GM23338 (cell line): ENCODE results near the gene FBXW11. TPM values are rescaled to one million over a fixed set of nuclear protein-coding genes. Genes with fewer than 3 reads are reported as not detected.

Experiments
- ATAC-seq: fragments of 200-7000 bp; cut with Tn5 transposase; 3 replicates; pipeline ENCODE4 v1.9.1; 2020
- DNase-seq: peaks from one replicate; pipeline ENCODE4 v3.0.0-alpha.2; 2015; ENCODE audit warnings: low spot score
- H2AFZ ChIP-seq: fragments of 200-600 bp; sonication (generic); 2 replicates; pipeline ENCODE4 v1.8.0; 2016; ENCODE audit warnings: antibody characterized with exemption, mild to moderate bottlenecking, moderate library complexity
- H3F3A ChIP-seq: fragments of 200-600 bp; sonication (generic); replicated peaks from 2 replicates; pipeline ENCODE4 v1.8.0; 2017; ENCODE audit warnings: antibody characterized with exemption, mixed run types, low read depth
- H3K27ac ChIP-seq: fragments of 200-600 bp; sonication (generic); 2 replicates; pipeline ENCODE4 v1.6.1; 2016; ENCODE audit warnings: low read depth
- H3K27me3 ChIP-seq: fragments of 200-600 bp; sonication (generic); 2 replicates; pipeline ENCODE4 v1.8.0; 2016; ENCODE audit warnings: mild to moderate bottlenecking, mixed run types, moderate library complexity; ENCODE audit not compliant: insufficient read depth
- H3K36me3 ChIP-seq: fragments of 200-600 bp; sonication (generic); 2 replicates; pipeline ENCODE4 v1.8.0; 2016; ENCODE audit warnings: mild to moderate bottlenecking; ENCODE audit not compliant: insufficient read depth
- H3K4me1 ChIP-seq: fragments of 200-600 bp; sonication (generic); 2 replicates; pipeline ENCODE4 v1.8.0; 2016; ENCODE audit warnings: mild to moderate bottlenecking, moderate library complexity; ENCODE audit not compliant: insufficient read depth
- H3K4me2 ChIP-seq: fragments of 200-600 bp; sonication (generic); 2 replicates; pipeline ENCODE4 v1.7.1; 2017; ENCODE audit warnings: mixed run types
- H3K4me3 ChIP-seq: fragments of 200-600 bp; sonication (generic); 2 replicates; pipeline ENCODE4 v1.6.1; 2016; ENCODE audit warnings: mixed run types
- H3K79me2 ChIP-seq: fragments of 200-600 bp; sonication (generic); replicated peaks from 2 replicates; pipeline ENCODE4 v1.8.0; 2017; ENCODE audit warnings: mild to moderate bottlenecking; ENCODE audit not compliant: insufficient read depth
- H3K9me2 ChIP-seq: fragments of 200-600 bp; sonication (generic); 2 replicates; pipeline ENCODE4 v1.8.0; 2017; ENCODE audit not compliant: insufficient read depth
- H4K20me1 ChIP-seq: fragments of 200-600 bp; sonication (generic); replicated peaks from 2 replicates; pipeline ENCODE4 v1.8.0; 2017; ENCODE audit warnings: mild to moderate bottlenecking; ENCODE audit not compliant: insufficient read depth
- H3K27ac Mint-ChIP-seq: 2 replicates; pipeline ENCODE4 v1.8.0; 2020; ENCODE audit warnings: inconsistent platforms, mild to moderate bottlenecking, moderate library complexity, mixed read lengths
- H3K27me3 Mint-ChIP-seq: 3 replicates; pipeline ENCODE4 v1.8.0; 2022; ENCODE audit warnings: low read depth, mild to moderate bottlenecking, moderate library complexity, mixed read lengths, inconsistent platforms; ENCODE audit not compliant: insufficient read depth, poor library complexity
- H3K36me3 Mint-ChIP-seq: 3 replicates; pipeline ENCODE4 v1.8.0; 2021; ENCODE audit warnings: low read depth, mild to moderate bottlenecking, inconsistent platforms, moderate library complexity, mixed read lengths
- H3K4me1 Mint-ChIP-seq: 3 replicates; pipeline ENCODE4 v1.8.0; 2020; ENCODE audit warnings: mild to moderate bottlenecking, inconsistent platforms, mixed read lengths
- H3K4me3 Mint-ChIP-seq: 3 replicates; pipeline ENCODE4 v1.8.0; 2021; ENCODE audit warnings: moderate library complexity, mild to moderate bottlenecking, inconsistent platforms, mixed read lengths
- H3K9me3 Mint-ChIP-seq: 3 replicates; pipeline ENCODE4 v1.8.0; 2020; ENCODE audit warnings: moderate library complexity, mild to moderate bottlenecking, inconsistent platforms, mixed read lengths
- CREB1 ChIP-seq: fragments of 250-450 bp; sonication (Bioruptor Pico); IDR thresholded peaks from 2 replicates; pipeline ENCODE4 v1.5.0; 2020; ENCODE audit warnings: low read depth, mild to moderate bottlenecking, moderate library complexity
- EZH2 ChIP-seq: fragments of 200-600 bp; sonication (generic); IDR thresholded peaks from one replicate; pipeline ENCODE4 v1.8.0; 2017; ENCODE audit warnings: antibody characterized with exemption, mild to moderate bottlenecking, low read depth; ENCODE audit not compliant: unreplicated experiment
- JUNB ChIP-seq: IDR thresholded peaks from one replicate; pipeline ENCODE4 v1.6.1; 2016; ENCODE audit warnings: antibody characterized with exemption; ENCODE audit not compliant: unreplicated experiment
- NANOG ChIP-seq: IDR thresholded peaks from 2 replicates; pipeline ENCODE4 v1.6.1; 2016; ENCODE audit warnings: antibody characterized with exemption, borderline replicate concordance
- POLR2AphosphoS5 ChIP-seq: IDR thresholded peaks from 2 replicates; pipeline ENCODE4 v1.6.1; 2016; ENCODE audit warnings: antibody characterized with exemption, low read depth
- STAT1 ChIP-seq: IDR thresholded peaks from one replicate; pipeline ENCODE4 v1.6.1; 2016; ENCODE audit warnings: antibody characterized with exemption; ENCODE audit not compliant: unreplicated experiment
- ZNF114 ChIP-seq: fragments of 250-450 bp; sonication (Bioruptor Pico); IDR thresholded peaks from 2 replicates; pipeline ENCODE4 v1.5.0; 2020; ENCODE audit warnings: mild to moderate bottlenecking, moderate library complexity
- ZNF331 ChIP-seq: fragments of 250-450 bp; sonication (Bioruptor Pico); IDR thresholded peaks from 2 replicates; pipeline ENCODE4 v1.5.0; 2020; ENCODE audit warnings: low read depth, mild to moderate bottlenecking, moderate library complexity
- polyA plus RNA-seq: library from polyadenylated mRNA; unstranded; fragments of >200 nt; fragmentation: Nextera tagmentation; extraction: Ambion mirVana; gene quantifications from 2 replicates; pipeline ENCODE4 v1.2.1, GENCODE V29; 2016
- total RNA-seq: library from RNA; depleted of rRNA; stranded (reverse); fragments of >200 nt; shearing (Covaris generic); gene quantifications from 2 replicates; pipeline ENCODE4 v1.2.3, GENCODE V29; 2014
- TF ChIP-seq, protein P1 (sequence below): IDR thresholded peaks from one replicate; pipeline ENCODE4 v1.6.1; 2018; ENCODE audit warnings: antibody characterized with exemption; ENCODE audit not compliant: unreplicated experiment
- TF ChIP-seq, protein P2 (sequence below): fragments of 250-450 bp; sonication (Bioruptor Pico); IDR thresholded peaks from 2 replicates; pipeline ENCODE4 v1.5.0; 2020; ENCODE audit warnings: mild to moderate bottlenecking, moderate library complexity
- TF ChIP-seq, protein P3 (sequence below): IDR thresholded peaks from 2 replicates; pipeline ENCODE4 v1.6.1; 2016; ENCODE audit warnings: antibody characterized with exemption

The FBXW11 gene
- total and polyA plus RNA-seq, 2 experiments from 2014 or later: 45.0 to 88.0 TPM

DNA sequence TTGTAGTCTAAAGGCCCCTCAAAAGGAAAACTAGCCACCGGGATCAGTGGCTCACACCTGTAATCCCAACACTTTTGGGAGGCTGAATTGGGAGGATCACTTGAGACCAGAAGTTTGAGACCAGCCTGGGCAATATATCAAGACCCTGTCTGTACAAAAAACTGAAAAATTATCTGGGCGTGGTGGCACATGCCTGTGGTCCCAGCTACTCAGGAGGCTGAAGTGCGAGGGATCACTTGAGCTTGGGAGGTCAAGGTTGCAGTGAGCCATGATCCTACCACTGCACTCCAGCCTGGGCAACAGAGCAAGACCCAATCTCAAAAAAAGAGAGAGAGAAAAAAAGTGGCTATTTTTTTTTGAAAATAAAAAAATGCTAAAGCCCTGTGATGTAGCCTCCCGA is 55.2 kb downstream of the FBXW11 start:
- Mint-ChIP-seq H3K27ac (no peak overlapping the region), H3K9me3 (no peaks in the 10 kb centered on the region), H3K4me3 (no peak overlapping the region), H3K4me1 (peaks cover 40% of the 10 kb centered on the region), H3K36me3 (0 out of 3 replicates have a peak, but pooled peaks cover 3% of the 10 kb centered on the region), H3K27me3 (peaks cover 6% of the 10 kb centered on the region)
- TF ChIP-seq NANOG (no peak), EZH2 (no peak), ZNF114 (CRISPR knock-in tag) (no peak), STAT1 (no peak), ZNF331 (CRISPR knock-in tag) (no peak), POLR2AphosphoS5 (no peak), CREB1 (no peak), JUNB (no peak)
- TF ChIP-seq, protein P1, sequence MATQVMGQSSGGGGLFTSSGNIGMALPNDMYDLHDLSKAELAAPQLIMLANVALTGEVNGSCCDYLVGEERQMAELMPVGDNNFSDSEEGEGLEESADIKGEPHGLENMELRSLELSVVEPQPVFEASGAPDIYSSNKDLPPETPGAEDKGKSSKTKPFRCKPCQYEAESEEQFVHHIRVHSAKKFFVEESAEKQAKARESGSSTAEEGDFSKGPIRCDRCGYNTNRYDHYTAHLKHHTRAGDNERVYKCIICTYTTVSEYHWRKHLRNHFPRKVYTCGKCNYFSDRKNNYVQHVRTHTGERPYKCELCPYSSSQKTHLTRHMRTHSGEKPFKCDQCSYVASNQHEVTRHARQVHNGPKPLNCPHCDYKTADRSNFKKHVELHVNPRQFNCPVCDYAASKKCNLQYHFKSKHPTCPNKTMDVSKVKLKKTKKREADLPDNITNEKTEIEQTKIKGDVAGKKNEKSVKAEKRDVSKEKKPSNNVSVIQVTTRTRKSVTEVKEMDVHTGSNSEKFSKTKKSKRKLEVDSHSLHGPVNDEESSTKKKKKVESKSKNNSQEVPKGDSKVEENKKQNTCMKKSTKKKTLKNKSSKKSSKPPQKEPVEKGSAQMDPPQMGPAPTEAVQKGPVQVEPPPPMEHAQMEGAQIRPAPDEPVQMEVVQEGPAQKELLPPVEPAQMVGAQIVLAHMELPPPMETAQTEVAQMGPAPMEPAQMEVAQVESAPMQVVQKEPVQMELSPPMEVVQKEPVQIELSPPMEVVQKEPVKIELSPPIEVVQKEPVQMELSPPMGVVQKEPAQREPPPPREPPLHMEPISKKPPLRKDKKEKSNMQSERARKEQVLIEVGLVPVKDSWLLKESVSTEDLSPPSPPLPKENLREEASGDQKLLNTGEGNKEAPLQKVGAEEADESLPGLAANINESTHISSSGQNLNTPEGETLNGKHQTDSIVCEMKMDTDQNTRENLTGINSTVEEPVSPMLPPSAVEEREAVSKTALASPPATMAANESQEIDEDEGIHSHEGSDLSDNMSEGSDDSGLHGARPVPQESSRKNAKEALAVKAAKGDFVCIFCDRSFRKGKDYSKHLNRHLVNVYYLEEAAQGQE: no peak
- TF ChIP-seq, protein P2, sequence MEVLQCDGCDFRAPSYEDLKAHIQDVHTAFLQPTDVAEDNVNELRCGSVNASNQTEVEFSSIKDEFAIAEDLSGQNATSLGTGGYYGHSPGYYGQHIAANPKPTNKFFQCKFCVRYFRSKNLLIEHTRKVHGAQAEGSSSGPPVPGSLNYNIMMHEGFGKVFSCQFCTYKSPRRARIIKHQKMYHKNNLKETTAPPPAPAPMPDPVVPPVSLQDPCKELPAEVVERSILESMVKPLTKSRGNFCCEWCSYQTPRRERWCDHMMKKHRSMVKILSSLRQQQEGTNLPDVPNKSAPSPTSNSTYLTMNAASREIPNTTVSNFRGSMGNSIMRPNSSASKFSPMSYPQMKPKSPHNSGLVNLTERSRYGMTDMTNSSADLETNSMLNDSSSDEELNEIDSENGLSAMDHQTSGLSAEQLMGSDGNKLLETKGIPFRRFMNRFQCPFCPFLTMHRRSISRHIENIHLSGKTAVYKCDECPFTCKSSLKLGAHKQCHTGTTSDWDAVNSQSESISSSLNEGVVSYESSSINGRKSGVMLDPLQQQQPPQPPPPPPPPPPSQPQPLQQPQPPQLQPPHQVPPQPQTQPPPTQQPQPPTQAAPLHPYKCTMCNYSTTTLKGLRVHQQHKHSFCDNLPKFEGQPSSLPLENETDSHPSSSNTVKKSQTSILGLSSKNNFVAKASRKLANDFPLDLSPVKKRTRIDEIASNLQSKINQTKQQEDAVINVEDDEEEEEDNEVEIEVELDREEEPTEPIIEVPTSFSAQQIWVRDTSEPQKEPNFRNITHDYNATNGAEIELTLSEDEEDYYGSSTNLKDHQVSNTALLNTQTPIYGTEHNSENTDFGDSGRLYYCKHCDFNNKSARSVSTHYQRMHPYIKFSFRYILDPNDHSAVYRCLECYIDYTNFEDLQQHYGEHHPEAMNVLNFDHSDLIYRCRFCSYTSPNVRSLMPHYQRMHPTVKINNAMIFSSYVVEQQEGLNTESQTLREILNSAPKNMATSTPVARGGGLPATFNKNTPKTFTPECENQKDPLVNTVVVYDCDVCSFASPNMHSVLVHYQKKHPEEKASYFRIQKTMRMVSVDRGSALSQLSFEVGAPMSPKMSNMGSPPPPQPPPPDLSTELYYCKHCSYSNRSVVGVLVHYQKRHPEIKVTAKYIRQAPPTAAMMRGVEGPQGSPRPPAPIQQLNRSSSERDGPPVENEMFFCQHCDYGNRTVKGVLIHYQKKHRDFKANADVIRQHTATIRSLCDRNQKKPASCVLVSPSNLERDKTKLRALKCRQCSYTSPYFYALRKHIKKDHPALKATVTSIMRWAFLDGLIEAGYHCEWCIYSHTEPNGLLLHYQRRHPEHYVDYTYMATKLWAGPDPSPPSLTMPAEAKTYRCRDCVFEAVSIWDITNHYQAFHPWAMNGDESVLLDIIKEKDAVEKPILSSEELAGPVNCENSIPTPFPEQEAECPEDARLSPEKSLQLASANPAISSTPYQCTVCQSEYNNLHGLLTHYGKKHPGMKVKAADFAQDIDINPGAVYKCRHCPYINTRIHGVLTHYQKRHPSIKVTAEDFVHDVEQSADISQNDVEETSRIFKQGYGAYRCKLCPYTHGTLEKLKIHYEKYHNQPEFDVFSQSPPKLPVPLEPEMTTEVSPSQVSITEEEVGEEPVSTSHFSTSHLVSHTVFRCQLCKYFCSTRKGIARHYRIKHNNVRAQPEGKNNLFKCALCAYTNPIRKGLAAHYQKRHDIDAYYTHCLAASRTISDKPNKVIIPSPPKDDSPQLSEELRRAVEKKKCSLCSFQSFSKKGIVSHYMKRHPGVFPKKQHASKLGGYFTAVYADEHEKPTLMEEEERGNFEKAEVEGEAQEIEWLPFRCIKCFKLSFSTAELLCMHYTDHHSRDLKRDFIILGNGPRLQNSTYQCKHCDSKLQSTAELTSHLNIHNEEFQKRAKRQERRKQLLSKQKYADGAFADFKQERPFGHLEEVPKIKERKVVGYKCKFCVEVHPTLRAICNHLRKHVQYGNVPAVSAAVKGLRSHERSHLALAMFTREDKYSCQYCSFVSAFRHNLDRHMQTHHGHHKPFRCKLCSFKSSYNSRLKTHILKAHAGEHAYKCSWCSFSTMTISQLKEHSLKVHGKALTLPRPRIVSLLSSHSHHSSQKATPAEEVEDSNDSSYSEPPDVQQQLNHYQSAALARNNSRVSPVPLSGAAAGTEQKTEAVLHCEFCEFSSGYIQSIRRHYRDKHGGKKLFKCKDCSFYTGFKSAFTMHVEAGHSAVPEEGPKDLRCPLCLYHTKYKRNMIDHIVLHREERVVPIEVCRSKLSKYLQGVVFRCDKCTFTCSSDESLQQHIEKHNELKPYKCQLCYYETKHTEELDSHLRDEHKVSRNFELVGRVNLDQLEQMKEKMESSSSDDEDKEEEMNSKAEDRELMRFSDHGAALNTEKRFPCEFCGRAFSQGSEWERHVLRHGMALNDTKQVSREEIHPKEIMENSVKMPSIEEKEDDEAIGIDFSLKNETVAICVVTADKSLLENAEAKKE: no peak
- TF ChIP-seq, protein P3, sequence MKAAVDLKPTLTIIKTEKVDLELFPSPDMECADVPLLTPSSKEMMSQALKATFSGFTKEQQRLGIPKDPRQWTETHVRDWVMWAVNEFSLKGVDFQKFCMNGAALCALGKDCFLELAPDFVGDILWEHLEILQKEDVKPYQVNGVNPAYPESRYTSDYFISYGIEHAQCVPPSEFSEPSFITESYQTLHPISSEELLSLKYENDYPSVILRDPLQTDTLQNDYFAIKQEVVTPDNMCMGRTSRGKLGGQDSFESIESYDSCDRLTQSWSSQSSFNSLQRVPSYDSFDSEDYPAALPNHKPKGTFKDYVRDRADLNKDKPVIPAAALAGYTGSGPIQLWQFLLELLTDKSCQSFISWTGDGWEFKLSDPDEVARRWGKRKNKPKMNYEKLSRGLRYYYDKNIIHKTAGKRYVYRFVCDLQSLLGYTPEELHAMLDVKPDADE: no peak
- no peak overlapping the region for H3K4me2 ChIP-seq
- peaks cover 26% of the 10 kb centered on the region for H3K4me1 ChIP-seq
- H3K4me3 ChIP-seq: no peak overlapping the region
- H3F3A ChIP-seq: no peaks in the 10 kb centered on the region
- ATAC-seq: no peak
- H3K79me2 ChIP-seq: peaks cover 99% of the 10 kb centered on the region
- no peaks in the 10 kb centered on the region for H3K36me3 ChIP-seq
- H2AFZ ChIP-seq: no peak overlapping the region
- peaks cover 70% of the 10 kb centered on the region for H4K20me1 ChIP-seq
- no peaks in the 10 kb centered on the region for H3K27me3 ChIP-seq
- H3K9me2 ChIP-seq: no peaks in the 10 kb centered on the region
- H3K27ac ChIP-seq: no peak overlapping the region
- DNase-seq: no peak
